M059J (cell line): Measurements from ENCODE around the gene RRAGD. TPM values are rescaled to one million over a fixed set of nuclear protein-coding genes. Genes with fewer than 3 reads are reported as not detected.

Experiments
- DNase-seq: peaks from one replicate; pipeline ENCODE4 v3.0.0-alpha.2; 2012; ENCODE audit warnings: low read depth
- total RNA-seq: library from RNA; depleted of rRNA; stranded (reverse); fragments of >200 nt; shearing (Covaris generic); gene quantifications from 2 replicates; pipeline ENCODE4 v1.2.3, GENCODE V29; 2014; rRNA removed

RRAGD gene
- total RNA-seq, 1 experiment from 2014 or later: 2.1 TPM

DNA sequence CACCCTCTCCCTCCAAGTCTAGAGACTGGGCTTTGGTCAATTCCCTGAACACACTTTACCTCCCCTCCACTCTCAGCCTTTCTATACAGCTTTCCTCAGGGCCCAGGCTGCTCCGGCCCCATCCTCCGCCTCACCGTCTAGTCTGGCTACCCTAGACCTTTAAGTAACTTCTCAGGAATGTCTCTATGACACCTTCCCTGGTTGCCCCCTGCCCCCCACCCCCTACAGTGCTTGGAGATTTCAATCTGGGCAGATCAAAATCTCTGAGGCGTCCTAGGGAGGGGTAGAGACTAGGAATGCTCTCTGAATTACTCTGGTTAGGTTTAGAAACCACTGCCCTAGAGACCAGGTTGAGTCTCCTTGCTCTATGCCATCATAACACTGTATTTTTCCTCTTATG is 65.6 kb downstream of the RRAGD start:
- DNase-seq: peak; percentile 31

DNA sequence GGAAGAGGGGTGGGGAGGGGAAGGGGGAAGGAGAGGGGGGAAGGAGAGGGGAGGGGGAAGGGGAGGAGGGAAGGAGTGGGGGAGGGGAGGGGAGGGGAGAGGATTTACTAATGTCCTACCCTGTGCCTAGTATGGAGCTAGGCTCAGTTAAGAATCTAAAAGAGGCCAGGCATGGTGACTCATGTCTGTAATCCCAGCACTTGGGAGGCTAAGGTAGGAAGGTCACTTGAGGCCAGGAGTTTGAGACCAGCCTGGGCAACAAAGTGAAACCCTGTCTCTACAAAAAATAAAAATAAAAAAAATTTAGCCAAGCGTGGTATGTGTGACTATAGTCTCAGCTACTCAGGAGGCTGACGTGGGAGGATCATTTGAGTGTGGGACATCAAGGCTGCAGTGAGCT is 72.5 kb downstream of the RRAGD start:
- no peak for DNase-seq

DNA sequence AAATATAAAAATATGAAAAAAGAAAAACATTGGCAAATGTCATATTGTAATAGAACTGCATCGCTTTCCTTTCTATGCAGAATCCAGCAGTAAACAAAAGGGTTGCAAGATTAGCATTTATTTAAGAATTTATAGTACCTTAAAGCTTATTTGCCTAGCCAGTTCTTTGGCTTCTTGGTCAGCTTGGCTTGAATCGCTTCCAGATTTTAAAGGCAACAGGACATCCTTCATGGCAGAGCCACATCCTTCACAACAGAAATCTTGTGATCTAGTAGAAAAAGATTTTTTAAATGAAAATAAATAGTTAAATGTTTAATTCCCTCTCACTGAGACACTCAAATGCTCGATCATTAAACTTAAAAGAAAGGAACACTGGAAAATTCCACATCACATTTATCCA is 76.9 kb downstream of the RRAGD start:
- DNase-seq: no peak

DNA sequence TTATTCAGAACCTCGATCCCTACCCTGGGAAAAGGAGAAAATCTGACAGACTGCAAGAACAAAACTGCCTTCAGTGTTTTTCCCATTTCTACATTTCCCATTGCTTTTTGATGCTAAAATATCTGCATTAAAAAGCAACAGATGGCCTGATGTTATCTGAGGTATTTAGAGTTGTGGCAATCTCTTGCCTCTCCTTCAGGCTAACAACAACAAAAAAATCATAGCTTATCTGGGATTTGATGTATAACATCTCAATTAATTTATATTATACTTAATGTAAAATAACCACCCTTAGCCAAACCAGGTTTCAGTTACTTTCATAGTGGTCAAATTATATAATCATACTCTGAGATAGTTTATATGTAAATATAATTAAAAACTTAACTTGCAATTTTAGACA is 81.2 kb downstream of the RRAGD start:
- DNase-seq: no peak

DNA sequence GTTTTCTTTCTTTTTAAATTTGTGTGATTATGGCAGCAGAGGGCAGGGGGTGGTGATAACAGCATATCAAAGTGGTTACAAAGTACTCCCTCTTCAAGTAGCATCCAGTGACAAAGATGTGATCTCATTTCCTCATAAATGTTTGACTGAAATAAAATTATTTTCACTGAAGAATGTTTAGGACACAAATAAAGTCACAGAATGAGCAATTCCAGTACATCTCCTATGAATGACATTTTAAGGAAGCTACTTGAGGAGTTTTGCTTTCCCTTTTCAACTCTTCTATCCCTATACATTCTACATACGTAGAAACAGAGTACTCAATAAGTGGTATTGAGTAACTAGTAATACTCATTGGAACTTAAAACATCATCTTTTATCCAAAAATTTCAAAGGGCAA is 83.1 kb downstream of the RRAGD start:
- DNase-seq: no peak

DNA sequence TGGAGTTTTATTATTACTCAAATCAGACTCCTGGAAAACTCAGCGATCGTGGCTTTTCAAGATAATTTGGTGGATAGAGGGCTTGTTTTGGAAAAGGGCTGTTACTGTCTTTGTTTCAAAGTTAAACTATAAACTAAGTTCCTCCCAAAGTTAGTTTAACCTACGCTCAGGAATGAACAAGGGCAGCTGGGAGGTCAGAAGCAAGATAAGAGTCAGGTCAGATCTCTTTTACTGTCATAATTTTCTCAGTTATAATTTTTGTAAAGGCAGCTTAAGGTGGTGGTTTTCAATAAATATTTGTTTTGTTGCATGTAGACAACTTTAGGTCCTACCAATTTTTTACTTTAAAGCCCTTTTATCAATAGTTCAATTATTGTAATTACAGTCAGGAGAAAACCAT is 87.8 kb downstream of the RRAGD start:
- no peak for DNase-seq

DNA sequence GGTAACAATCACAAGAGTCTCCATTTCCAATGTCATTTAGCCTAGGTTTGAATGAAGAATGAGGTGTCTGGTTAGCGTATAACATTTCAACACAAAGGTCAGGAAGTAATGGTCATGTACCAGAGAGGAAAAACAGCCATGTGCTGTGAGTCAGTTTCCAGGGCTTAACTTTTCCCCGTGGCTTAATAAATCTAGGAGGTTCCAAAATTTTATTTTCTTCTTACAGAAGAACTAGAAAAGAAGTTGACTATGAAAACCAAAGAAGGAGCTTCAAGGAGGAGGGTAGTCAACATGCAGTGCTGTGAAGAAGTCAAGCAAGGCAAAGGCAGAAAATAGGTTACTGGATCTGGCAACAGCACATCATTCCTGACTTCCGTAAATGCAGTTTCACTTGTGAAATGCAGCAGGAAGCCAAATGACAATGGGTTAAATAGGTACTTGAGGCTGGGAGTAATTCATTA is 88.5 kb downstream of the RRAGD start:
- DNase-seq: peak; percentile 2

DNA sequence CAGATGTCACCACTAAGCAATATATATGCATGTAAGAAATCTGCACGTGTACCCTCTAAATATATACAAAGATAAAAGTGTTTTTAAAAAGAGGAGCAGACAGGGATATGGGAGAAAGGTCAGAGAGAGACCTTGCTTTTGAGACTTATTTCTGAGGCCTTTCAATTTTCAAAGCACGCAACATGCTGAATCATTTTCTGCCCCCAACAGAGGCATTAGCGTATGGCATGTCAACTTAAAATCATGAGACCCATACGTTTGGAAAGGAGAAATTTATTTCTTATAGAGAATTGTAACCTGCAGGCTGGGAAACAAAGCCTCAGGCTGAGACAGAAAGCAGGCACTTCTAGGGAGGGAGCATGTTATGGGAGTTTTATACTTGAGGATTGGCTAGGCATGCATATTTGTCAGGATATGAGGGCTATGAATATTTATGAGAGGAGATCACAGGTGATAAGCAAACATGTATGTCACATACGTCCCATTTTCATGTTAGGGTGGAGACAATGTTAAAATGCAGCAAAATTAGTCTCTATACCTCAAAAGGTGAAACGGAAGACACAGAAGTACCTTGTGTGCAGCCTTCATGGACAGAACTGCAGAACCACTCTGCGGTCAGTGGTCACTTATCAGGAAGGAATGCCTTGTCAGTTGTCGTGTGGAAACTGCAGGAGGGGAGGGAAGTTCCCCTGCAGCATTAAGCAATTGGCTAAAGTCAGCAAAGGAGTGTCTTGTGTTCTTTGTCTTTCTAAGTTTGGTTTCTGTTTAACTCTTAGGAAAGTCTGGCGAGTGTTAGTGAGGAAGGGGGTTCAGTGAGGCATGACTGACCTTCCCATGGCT is 90.7 kb downstream of the RRAGD start:
- DNase-seq: no peak

DNA sequence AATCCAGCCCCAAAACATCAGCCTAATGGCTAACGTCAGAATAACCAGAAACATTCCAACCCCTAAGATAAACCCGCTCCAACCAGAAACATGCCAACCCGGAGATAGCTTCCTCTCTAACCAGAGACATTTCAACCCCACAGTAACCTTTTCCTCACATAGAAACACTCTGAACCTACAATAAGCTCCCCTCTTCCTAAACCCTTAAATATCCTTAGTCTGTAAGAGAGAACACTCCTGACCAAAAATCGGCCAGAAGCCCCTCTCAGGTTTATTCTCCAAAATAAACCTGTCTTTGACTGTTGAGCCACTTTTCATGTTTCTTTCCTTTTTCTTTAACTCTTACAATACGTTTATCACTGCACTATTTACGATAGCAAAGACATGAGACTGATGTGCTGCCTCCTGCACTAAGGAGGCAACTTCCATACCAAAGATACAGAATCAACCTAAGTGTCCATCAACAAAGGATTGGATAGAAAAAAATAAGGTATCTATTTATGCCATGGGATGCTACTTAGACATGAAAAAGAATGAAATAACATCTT is 92.0 kb downstream of the RRAGD start:
- DNase-seq: no peak

DNA sequence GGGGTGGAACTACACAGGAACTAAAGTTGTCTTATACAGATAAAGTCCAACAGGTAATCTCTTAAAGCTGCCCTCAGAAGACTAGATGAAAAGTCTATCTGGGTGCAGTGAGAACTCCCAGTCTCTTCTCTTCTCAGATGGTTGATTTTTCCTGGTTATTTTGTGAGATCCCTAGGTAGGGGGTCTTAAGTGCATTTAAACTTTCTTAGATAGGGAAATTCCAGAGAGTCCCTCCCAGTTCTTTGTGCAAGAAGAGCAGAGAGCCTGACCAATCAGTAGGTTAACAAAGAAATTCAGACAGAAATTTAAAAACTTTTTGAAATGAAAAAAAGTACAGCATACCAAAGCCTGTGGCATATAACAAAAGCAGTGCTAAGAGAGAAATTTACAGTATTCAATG is 95.0 kb downstream of the RRAGD start:
- no peak for DNase-seq

DNA sequence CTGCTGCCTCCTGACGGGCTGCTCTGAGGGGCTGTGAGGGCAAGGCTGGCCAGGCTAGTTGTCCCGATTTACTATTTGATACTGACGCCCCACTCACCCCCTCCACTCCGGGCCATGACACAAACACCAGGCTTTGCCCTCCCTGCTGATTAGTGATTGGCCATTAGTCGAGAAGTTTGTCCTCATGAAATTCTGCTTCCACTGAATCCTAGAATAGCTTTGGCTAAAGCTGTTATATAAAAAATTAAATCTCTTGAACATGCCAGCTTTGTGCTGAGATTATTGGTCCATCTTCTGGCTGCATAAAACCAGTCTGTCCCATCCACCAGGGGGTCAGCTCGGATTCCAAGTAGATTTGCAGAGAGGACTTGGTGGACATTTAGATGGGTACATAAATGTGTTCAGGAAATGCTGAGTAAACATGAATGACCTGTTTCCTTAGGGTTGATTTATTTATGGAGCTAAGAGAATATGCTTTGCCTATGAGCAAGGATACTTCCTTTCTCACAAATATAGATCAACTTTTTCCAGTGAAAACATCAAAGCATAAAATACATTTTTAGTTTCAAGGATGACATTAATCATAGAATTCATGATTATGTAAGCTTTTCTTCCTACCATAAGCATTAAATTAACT is 96.7 kb downstream of the RRAGD start, which contains the start of gene GABRR2:
TSS of gene GABRR2 (minus strand) at position 51 of the 637 bp plus-strand sequence. CDS start 134 bp downstream, outside the sequence.
- no peak for DNase-seq

DNA sequence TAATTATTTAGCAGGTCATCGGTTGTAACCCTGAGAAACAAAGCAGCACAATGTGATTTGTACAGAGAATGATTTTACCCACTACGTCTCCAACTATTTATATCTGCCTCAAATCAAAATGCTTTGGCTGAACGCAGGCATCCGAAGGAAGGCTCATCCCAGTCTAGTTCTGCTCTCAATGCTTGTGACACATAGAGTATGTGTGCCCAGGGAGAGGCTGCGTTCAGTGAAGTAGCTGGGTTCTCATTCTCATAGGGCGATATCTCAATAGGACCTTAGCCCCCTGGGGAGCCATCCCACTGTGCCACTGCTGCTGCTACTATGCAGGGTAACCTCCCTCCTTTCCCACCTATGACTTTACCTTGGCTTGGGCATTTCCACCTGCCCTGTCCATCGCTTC is 97.4 kb downstream of the RRAGD start:
- no peak for DNase-seq

Other genes with a start within 250 kb of the RRAGD start
- gene GABRR1, start 194.9 kb downstream of the RRAGD start, total RNA-seq: not detected in 2 replicates
- gene GABRR2, start 97.0 kb downstream of the RRAGD start, total RNA-seq: 0.25 TPM in 1 of 2 replicates, not detected in the other
- 18.6 and 28.8 TPM in 2 replicates for gene UBE2J1, start 59.6 kb downstream of the RRAGD start, total RNA-seq
- gene ANKRD6, start 20.9 kb upstream of the RRAGD start, total RNA-seq: 0.57 and 3.6 TPM in 2 replicates
- gene LYRM2, start 226.5 kb upstream of the RRAGD start, total RNA-seq: 20.6 and 25.1 TPM in 2 replicates